HG03097 (cell line): ENCODE results near the gene CAMK2B.

Experiments
- ATAC-seq: cut with Tn5 transposase; IDR thresholded peaks from one replicate; pipeline ENCODE4 v1.9.1; 2021; ENCODE audit not compliant: unreplicated experiment, low FRiP score

Gene CAMK2B

DNA sequence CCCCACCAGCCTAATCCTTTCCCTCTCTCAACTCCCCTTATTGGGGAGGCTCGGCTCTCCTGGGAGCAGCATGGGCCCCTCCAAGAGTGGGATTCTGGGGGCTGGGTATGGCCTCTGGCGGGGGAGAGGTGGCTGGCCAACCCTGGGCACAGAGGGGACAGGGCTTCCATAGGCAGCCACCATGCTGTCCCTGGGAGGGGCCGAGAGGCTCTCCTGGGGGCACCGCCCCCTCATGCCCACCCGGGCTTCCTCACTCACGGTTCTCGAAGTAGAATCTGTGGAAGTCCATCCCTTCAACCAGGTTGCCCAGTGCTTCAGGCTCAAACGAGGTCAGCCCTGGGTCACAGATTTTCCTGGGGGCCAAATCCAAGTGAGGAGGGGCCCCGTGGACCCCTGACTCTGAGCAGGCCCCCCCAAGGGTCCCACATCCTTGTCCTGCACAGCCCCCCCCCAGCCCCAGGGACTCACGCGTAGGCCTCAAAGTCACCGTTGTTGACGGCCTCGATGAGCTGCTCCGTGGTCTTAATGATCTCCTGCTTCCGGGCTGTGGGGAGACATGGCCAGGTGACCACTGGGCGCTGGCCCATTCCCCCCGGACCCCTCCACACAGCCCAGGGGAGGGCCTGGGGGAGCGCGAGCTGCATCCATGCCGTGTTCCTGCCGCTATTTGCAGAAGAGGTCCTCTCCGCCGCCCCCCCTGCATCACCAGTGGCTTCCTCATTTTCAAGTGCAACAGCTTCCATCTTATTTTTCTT lies 104.9 kb downstream of the CAMK2B start:
- ATAC-seq, result no peak

DNA sequence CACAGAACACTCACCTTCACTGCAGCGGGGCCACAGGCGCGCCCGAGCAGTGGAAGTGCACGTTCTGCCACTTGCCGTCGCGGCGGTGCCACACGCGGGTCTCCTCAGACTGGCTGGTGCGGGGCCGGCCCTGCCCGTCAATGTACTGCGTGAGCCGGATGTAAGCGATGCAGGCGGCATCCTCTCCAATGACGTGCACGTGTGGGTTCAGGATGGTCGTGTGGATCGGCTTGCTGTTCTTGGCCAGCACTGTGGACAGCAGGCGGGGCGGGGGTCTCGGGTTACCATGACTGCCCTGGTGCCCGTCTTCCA lies 105.4 kb downstream of the CAMK2B start:
- ATAC-seq, result no peak

GRCh38 chr7:44219371-44220045 lies 105.9 kb downstream of the CAMK2B start:
- ATAC-seq, result no peak

GRCh38 chr7:44218418-44219201 lies 106.8 kb downstream of the CAMK2B start:
- ATAC-seq, result no peak

DNA sequence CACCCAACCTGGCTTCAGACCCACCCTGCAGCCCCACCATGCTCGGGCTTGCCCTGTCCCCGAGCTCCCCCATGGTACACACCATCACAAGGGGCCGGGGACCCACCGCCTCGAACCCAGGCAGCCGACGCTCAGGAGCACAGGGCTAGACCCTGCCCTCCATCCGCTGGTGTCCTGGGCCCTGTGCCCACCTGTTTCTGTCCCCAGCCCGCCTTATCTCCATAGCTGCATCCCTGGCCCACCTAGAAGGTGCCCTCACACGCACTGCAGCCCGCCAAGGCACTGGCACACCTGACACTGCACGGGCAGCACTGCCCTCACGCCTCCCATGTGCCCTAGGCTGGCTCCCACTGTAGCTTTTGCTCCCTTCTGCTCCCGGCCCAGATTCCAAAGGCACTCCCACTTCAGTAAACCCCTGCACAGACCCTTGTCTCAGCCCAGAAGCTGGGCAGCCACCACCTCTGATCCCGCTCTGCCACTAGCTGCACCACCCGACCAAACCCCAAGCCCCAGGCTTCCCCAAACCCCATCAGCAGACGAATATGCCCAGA lies 107.5 kb downstream of the CAMK2B start:
- no peak for ATAC-seq

GRCh38 chr7:44217223-44217714 lies 108.1 kb downstream of the CAMK2B start:
- ATAC-seq, result no peak

DNA sequence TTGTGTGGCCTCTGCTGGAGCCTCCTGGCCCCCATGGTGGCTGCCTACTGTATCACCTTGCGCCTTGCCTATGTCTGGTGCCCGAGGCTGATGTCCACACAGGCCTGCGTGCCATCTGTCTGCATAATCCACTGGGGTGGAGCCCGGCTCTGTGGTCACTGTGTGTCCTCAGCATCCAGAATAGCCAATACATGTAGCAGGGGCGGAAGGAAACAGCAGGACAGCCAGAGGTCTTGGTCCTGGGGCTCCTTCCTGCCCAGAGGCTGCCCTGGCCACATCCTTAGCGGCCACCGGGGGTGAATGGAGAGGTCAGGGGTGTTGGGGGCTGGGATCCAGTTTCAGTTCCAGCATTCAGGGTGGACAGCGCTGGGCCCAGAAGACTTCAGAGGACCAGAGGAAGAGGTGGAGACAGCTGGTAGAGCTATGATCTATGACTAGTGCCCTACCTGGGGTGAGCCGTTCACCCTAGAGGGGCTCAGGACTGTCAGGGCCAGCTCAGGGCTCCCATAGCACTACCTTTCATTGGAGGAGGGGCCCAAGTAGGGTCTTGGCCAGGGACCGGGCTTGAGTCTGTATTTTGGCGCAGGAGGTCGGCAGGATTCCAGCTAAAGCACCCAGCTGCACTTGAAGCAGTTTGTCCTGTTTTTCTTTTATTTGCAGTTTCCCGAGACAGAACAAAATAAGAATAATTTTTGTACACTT lies 108.7 kb downstream of the CAMK2B start:
- ATAC-seq, result no peak

- ATAC-seq, result no peak
Observed at GRCh38 chr7:44216019-44216418, 109.4 kb downstream of the CAMK2B start.

DNA sequence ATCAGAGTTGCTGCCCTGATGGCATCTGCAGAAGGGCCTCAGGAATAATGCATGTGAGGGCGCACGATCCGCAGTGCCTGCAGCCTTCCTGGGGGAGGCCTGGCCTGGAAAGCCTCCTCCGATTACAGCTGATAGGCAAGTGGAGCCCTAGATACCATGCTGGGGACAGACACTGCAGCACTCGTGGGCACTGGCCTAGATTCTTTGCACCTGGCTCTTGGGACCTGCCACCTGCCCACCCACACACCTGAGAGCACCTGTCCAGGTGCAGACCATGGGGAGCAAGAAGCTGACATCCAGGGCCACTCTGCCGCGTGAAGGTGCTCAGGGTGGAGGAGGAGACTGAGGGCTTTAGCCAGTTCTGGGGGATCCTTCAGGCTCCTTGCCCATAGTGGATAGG lies 109.9 kb downstream of the CAMK2B start:
- ATAC-seq, result no peak

- ATAC-seq, result no peak
Observed at GRCh38 chr7:44213877-44214388, 111.5 kb downstream of the CAMK2B start.

- no peak for ATAC-seq
Observed at GRCh38 chr7:44213206-44213876, 112.1 kb downstream of the CAMK2B start.

GRCh38 chr7:44212581-44213184 lies 112.7 kb downstream of the CAMK2B start:
- no peak for ATAC-seq

DNA sequence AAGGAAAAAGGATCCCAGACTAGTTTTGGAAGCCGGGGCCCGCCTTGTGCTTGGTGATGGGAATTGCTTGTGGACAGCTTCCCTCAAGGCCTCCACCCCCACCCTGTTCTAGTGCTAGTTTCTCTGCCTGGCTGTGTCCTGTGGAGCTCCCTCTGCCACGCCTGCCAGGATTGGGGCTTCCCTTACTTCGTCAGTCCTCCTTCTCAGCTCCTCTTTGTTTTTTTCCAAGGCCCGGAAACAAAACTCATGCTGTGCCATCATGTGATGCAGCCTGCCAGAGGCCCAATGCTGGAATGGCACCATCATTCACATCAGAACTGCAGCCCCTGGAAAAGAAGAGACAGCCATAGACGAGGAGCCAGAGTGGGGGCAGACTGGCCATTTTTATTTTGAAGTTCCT lies 113.4 kb downstream of the CAMK2B start:
- ATAC-seq, result no peak

DNA sequence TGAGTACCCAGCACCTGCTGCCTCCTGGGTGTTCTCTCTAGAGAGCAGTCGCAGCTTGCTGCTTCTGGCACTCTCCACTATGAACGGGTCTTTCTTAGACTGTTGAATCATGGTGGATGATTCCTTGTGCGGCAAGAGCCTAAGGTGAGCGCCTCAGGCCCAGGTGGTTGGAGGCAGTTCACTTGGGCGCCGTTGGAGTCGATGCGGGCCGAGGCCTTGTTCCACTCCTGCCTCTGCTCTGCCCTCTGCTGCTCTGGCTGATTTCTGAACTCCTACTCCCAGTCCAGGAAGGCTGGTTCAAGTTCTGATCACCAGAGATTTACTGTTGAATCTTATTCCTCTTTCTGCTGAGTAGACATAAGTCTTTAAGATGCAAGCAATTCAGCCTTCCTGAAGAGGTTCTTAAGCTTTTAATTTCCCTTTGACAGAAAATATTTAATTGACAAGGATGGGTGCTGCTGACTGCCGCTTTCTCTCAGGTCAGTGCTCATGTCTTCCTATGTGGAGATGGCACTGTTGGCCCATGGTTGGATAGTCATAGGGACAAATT lies 114.2 kb downstream of the CAMK2B start:
- ATAC-seq, result no peak

DNA sequence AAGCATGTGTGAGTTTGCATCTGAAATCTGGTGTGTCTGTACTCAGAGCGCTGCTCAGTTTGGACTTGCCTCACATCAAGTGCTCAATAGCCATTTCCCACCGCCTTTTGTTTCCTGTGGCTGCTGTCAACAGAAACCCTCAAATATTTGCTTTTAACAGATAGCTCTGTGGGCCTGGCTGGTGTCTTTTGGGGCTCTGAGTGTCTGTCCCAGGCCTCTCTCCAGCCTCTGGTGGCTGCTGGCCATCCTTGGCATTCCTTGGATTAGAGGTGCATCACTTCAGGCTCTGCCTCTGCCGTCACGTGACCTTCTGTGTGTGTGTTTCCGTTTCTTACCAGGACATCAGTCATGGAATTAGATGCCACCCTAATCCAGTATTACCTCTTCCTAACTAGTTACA lies 115.3 kb downstream of the CAMK2B start:
- ATAC-seq, result no peak

DNA sequence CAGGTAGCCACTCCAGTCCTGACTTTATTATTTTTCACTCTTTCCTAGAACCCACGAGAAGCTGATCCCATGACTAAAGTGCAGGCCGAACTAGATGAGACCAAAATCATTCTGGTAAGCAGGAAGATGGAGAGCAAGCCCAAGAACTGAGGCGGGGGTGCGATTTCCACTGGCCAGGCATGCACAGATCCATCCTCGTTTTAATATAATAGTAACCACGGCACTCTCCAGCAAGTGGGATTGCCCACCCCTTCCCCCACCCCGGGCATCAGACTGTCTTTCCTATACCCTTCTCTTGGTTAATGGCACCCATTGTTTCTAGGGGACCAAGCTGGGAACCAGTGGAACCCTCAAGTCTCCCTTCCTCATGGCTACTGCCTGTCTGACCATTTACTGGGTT lies 117.3 kb downstream of the CAMK2B start:
- no peak for ATAC-seq

GRCh38 chr7:44206008-44206407 lies 119.4 kb downstream of the CAMK2B start:
- ATAC-seq, result no peak

DNA sequence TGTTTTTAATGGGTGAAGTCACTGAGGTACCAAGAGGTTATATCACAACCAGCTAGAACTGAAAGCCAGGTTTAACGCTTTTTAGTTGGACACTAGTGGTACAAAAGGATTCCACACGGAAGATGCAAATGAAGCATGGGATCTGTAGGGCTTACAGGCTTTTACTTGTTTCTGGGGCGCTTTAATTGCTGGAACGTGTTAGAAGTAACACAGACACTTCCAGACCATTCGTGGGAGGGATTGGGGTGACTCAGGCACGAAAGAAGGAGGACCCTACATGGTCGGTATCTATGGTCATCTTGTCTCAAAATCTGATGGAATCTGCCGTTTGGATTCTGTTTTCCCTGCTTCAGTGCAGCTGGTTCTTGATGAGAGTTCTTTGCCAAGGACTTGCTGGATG lies 123.6 kb downstream of the CAMK2B start:
- ATAC-seq, result no peak
